HG02763 (cell line): ENCODE measurements around the gene NUBP2.

Source experiments
- ATAC-seq: cut with Tn5 transposase; IDR thresholded peaks from one replicate; pipeline ENCODE4 v1.9.1; 2021; ENCODE audit warnings: mild to moderate bottlenecking, moderate library complexity; ENCODE audit not compliant: unreplicated experiment

Gene NUBP2

DNA sequence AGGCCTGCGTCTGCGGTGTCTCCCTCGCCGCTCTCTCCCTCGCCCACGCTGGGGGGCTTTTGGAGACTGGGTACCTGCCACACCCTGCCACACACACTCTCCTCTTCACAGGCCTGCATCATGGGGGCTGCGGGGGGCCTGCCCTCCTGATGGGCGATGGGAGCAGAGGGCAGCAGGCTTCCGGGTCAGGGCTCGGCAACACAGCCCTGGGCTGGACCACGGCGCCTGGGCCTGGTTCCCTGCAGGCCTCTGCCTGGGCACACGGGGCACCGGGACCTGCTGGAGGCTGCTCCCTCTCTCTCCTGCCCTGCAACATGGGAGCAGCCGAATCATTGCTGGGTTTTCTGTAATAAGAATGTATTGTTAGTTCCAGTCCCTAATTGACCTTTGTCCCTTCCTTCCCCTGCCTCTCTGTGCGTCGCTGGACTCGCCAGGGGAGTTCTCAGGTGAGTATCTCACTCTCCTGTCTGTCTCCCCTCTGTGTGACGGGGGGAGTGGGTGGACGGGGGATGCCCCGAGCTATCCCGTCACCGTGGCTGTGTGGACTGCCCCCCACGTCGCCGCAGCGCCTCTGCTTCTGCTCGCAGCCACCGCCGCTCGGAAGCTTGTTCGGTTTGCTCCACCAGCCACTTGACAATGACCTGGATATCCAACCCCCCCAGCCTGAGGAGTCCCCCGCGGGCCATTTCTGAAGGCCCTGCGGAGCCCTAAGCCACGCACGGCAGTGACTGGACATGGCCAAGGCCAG lies 24.9 kb upstream of the NUBP2 start:
- no peak for ATAC-seq

DNA sequence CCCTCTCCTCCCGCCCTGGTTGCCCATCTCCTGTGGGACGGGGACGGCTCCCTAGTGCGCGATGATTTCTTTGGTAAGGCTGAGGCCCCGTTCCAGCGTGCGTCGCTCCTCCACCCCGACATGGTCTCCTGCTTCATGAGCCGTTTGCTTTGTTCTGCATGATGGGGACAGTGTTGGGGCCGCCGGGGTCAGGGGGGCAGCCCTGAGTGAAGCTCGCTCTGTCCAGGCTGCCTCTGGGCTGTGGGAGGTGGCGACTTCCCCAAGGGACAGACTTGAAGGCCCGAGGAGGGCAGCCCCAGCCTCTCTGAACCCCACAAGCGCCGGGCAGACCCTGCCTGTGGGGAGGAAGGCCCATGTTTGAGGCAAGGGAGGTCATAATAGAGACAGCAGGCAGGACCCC lies 23.8 kb upstream of the NUBP2 start:
- ATAC-seq = no peak

DNA sequence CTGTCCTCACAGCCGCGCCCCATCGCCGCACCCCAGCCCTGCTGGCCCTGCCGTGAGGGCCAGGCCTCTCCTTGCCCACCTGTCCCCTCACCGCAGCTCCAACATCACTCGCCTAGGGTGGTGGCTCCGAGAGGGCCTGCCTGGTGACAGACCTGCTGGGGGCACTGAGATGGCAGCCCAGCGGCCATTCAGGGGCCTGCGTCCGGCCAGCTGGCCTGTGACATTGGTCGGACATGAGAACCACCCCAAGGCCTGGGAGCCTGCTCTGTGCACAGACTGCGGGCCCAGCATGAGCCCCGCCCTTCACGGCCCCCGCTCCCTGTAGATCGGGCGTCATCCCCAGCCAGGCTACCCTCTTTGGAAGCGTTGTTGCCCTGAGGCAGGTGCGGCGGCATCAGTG lies 23.2 kb upstream of the NUBP2 start:
- ATAC-seq = no peak

DNA sequence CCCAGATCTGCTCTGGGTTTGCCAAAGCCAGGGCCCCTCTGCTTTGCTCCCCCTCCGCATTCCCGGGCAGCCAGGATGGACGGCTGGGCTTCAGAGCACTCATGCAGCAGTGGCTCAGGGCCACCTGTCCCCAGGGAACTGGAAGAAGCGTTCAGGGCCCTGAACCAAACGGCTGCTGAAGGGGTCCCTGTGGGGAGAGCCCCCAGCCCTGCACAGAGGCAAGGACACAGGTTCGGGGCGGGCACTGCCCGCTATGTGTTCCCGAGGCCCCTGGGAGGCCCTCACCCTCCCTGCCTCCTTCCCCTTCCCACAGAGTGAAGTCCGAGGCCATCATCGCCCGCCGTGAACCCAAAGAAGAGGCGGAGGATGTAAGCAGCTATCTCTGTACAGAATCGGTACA lies 21.8 kb upstream of the NUBP2 start:
- no peak for ATAC-seq

DNA sequence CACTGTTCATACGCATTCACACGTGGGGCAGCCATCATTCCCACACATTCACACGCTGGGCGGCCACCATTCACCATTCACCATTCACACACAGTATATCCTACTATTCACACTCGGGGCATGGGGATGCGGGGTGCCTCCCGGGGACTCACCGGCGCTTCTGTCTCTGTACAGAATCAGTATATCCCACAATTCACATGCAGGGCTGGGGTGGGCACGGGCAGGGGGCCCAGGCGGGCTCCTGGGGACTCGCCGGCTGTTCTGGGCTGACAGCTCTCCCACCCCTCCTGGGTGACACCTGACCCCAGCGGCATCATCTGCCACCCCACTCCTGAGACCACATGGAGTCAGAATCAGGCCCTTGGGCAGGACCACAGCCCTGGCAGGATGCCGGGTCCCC lies 21.0 kb upstream of the NUBP2 start:
- no peak for ATAC-seq

DNA sequence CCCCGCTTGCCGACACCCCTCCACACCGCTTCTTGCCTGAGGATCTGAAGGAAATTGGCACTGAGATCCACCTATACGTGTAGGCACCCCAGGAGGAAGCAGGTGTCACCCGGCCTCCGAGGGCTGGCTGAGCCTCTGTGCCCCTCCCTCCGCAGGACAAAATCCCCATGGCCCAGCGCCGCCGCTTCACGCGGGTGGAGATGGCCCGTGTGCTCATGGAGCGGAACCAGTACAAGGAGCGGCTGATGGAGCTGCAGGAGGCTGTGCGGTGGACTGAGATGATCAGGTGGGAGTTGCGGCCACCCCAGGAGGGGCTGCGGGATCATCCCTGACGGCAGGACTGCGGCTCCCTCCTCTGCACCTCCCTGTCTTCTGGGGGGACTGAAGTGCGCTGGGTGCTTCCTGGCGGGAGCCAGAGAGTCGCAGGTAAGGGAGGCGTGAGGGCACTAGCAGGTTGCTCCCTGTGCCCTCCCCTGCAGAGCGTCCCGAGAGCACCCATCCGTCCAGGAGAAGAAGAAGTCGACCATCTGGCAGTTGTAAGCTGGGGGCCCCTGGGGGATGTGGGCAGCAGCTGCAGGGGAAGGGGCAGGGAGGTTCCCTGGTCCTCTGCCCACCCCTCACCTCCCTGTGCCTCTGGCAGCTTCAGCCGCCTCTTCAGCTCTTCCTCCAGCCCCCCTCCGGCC lies 20.4 kb upstream of the NUBP2 start:
- no peak for ATAC-seq

DNA sequence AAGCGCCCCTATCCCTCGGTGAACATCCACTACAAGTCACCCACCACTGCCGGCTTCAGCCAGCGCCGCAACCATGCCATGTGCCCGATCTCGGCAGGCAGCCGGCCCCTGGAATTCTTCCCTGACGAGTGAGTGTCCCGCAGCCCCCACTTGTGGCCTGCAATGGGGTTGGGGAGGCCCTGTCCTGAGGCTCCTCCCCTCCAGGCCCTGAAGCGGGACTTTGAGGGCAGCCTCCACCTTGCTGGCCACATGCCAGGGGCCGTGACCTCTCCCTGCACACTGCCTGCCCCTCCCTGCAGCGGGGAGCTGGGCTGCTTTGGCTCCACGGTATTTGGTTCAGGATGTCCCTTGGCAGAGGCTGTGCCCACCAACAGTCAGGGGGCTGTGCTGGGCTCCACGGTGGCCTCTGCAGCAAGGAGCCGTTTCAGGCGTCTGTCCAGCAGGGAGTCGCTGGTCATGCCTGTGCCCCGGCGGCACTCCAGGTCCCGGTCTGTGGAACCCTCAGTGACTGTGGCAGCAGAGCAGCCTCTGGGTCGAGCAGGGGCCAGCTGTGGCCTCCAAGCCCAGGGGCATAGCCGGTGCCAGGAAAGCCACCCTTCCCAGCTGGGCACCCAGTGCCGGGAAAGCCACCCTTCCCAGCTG lies 19.8 kb upstream of the NUBP2 start:
- no peak for ATAC-seq

DNA sequence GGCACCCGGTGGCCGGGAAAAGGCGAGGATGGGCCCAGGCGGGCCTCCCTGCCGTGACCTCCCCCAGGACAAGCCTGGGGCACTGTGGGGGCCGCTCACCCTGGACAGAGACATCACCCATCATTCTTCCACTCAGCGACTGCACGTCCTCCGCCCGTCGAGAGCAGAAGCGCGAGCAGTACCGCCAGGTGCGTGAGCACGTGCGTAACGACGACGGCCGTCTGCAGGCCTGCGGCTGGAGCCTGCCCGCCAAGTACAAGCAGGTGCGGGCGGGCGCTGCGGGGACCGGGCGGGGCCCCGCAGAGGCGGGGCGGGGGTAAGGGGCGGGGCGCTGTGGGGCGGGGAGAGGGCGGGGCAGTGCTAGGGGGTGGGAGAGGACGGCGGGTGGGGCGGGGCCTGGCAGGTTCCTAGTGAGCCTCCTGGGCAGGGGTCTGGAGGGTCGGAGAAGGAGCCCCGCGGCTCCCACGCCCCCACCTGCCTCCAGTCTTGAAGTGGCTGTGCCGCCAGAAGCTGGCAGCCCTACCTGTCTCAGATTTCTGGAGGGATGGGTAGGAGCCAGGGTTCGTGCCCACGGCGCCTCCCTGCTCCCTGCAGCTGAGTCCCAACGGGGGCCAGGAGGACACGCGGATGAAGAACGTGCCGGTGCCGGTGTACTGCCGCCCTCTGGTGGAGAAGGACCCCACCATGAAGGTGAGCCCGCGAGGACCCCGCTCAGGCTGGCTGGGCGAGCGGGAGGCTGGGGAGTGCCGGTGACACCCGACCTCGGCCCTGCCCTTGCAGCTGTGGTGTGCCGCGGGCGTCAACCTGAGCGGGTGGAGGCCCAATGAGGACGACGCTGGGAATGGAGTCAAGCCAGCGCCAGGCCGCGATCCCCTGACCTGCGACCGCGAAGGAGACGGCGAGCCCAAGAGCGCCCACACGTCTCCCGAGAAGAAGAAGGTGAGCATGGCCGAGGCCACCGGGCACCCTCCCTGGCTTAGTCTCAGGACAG lies 18.9 kb upstream of the NUBP2 start:
- ATAC-seq = no peak

DNA sequence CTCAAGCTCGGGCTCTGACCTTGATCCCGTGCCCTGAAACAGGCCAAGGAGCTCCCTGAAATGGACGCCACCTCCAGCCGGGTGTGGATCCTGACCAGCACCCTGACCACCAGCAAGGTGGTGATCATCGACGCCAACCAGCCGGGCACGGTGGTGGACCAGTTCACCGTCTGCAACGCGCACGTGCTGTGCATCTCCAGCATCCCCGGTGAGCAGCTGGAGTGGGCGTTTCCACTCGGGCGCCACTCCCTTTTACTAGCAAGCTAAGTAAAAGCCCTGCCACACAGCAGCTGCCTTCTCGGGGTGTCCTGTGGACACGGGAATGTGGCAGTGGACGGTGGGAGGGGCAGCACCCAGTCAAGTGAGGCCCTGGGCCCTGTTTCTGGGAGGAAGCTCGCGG lies 17.8 kb upstream of the NUBP2 start:
- ATAC-seq = no peak

DNA sequence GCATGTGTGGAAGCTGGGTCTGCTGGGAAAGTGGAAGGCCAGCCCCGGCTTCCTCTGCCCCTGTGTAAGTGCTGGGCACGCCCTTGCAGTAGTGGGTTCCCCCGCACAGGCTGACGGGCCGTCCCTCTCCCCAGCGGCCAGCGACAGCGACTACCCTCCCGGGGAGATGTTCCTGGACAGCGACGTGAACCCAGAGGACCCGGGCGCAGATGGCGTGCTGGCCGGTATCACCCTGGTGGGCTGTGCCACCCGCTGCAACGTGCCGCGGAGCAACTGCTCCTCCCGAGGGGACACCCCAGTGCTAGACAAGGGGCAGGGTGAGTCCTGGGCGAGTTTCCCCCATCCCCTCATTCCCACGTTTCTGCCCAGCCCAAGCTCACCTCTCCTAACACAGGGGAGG lies 16.9 kb upstream of the NUBP2 start:
- no peak for ATAC-seq

DNA sequence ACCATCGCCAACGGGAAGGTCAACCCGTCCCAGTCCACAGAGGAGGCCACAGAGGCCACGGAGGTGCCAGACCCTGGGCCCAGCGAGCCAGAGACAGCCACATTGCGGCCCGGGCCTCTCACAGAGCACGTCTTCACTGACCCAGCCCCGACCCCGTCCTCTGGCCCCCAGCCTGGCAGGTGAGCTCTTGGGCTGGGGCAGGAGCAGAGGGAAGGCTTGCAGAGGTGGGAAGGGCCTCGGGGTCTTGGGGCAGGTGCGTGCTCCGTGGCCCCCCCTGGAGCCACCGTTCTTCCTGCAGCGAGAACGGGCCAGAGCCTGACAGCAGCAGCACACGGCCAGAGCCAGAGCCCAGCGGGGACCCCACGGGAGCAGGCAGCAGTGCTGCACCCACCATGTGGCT lies 16.5 kb upstream of the NUBP2 start:
- no peak for ATAC-seq

DNA sequence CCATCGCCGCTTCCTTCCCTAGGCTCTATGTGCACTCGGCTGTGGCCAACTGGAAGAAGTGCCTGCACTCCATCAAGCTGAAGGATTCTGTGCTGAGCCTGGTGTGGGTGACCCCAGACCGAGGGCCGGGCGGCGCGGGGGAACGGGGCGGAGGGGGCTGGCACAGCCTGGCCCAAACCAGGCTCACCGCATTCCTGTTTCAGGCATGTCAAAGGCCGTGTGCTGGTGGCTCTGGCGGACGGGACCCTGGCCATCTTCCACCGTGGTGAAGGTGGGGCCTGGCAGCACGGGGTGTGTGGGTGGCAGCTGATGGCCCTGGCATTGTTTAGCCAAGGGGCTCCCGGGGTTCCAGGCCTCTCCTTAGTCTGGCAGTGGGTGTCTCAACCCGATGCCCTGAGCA lies 16.1 kb upstream of the NUBP2 start:
- ATAC-seq = no peak

DNA sequence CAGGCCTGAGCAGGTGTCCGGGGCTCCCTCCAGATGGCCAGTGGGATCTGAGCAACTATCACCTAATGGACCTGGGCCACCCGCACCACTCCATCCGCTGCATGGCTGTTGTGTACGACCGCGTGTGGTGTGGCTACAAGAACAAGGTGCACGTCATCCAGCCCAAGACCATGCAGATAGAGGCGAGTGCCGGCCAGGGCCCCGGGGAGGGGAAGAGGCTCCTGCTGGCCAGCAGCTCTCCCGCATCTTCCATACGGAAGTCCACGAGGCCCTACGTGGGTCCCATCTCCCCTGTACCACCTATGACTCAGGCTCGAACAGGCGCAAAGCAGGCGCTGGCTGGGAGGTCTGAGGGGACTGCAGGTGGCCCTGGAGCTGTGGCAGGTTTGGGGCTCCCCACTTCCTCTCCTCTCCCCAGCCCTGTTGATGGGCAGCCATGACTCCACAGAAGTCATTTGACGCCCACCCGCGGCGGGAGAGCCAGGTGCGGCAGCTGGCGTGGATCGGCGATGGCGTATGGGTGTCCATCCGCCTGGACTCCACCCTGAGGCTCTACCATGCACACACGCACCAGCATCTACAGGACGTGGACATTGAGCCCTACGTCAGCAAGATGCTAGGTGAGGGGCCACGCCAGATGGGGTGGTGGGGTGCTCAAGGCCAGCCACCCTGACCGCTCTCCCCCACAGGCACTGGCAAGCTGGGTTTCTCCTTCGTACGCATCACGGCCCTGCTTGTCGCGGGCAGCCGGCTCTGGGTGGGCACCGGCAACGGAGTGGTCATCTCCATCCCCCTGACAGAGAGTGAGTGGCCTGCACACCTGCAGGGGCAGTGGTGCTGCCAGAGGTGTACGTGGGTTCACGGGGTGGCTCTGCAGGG lies 15.4 kb upstream of the NUBP2 start:
- ATAC-seq = no peak

DNA sequence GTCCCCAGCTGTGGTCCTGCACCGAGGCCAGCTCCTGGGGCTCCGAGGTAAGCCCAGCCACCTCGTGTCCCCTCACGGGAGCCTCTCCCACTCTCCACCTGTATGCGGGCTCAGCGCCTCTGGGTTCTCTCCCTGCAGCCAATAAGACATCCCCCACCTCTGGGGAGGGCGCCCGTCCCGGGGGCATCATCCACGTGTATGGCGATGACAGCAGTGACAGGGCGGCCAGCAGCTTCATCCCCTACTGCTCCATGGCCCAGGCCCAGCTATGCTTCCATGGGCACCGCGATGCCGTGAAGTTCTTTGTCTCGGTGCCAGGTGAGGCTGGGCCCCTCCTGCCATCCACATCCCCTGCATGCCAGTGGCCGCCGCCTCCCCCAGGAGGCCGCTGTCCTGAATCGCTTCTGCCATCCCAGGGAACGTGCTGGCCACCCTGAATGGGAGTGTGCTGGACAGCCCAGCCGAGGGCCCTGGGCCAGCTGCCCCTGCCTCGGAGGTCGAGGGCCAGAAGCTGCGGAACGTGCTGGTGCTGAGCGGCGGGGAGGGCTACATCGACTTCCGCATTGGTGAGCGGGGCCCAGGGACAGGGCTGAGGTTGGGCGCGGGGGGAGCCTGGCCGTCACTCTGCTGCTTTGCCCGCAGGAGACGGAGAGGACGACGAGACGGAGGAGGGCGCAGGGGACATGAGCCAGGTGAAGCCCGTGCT lies 14.5 kb upstream of the NUBP2 start:
- ATAC-seq = no peak

DNA sequence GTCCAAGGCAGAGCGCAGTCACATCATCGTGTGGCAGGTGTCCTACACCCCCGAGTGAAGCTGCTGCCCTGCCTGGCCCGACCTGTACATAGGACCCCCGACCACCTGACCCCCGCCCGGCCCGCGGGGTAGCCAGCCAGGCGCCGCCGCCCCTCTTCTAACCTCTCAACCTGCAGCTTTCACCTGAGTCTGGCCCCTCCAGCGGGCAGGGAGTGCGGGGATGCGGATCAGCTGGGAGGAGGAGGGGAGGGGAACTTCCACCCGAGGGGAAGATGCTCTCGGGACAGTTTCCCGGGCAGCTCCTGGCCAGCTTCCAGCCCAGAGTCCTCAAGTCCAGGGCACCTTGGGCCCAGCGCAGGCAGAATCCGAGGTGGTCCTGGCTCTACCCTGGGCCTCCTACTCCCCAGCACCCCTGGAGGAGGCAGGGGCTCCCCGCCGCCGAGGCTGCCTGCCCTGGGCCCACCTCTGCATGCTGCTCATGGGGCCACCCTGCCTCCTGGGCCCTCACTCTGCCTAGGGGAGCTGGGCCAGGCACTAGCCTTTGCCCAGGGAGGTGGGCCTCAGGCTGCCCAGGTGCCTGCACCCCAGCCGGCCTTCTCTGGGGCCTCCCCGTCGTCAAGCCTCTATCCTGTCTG lies 13.9 kb upstream of the NUBP2 start:
- ATAC-seq = no peak

DNA sequence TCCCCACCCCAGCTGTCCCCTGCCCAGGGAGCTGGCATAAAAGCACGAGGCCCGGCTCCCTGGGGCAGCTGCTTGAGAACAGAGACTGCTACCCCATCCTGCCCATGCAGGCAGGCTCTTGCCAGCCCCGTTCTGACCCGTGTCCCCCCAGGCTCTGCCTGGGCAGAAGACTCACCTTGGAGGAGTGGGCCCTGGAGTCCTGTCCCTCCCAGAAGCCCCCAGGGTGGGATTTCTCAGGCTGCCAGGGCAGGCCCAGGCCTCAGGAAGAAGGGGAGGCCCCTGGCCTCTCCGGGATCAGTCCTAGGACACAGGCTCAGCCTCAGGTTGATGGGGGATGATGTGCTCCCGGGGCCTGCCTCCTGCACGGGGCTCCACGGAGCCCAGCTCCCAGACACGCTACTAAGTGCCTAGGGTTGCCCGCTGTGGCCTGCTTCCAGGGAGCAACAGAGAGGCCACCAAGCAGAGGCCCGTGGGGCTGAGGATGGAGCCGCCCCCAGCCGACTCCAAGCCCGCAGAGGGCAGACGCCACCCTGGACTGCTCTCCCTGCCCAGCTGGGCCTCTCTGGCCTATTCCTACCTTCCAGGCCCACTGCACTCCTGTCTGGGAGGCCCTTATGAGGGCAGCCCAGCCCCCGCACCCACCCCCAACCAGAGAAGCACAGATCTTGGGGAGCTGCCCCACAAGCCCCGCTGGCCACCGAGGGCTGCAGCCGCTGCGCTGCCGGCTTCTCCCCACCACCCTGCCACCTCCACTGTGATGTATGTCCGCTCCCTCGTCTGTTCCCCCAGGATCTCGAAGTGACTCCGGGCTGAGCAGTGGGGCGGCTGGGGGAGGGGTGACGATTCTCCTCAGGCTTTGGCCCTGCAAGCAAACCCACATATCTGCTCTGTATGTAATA lies 13.1 kb upstream of the NUBP2 start:
- no peak for ATAC-seq

DNA sequence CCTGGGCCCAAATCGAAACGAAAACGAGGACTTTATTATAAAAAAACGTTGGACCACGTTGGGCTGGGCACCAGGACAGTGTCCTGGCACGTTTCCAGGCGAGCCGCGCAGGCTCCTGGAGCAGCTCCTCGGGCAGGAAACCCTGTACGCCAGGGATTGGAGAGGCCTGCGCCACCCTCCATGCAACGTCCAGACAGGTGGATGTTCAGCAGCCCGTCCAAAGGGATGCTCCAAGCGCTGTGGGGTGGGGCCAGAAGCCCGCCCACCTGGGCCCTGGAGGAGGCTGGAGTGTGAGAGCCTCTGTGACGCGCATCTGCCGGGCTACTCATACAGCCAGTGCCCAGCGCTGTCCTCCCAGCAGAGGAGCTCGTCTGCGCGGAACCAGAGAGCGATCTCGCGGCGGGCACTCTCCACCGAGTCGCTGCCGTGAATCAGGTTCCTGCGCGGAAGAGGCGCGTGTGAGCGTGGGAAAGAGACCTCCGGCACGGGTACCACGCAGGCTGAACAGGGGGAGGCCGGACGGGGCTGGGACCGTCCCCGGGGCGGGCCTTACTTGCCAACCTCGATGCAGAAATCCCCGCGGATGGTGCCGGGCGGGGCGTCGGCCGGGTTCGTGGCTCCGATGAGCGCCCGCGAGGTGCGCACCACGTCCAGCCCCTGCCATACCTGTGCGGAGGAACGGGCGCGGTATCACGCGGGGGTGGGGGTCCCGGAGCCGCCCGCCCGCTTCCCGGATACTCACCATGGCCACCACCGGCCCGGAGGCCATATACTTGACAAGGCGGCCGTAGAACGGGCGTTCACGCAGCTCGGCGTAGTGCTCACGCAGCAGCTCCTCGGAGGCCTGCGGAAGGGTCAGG lies 12.2 kb upstream of the NUBP2 start:
- no peak for ATAC-seq
